GM10266 (cell line): ENCODE measurements around the gene CDKN1C.

Experiments used
- DNase-seq: peaks from one replicate; pipeline ENCODE4 v3.0.0; 2012; ENCODE audit errors: extremely low spot score
- TF ChIP-seq, protein P1 (sequence below): IDR thresholded peaks from 2 replicates; pipeline ENCODE4 v1.5.1; 2012; ENCODE audit warnings: mild to moderate bottlenecking, low read depth; ENCODE audit not compliant: control insufficient read depth, insufficient read depth; ENCODE audit errors: missing control alignments

CDKN1C gene

DNA sequence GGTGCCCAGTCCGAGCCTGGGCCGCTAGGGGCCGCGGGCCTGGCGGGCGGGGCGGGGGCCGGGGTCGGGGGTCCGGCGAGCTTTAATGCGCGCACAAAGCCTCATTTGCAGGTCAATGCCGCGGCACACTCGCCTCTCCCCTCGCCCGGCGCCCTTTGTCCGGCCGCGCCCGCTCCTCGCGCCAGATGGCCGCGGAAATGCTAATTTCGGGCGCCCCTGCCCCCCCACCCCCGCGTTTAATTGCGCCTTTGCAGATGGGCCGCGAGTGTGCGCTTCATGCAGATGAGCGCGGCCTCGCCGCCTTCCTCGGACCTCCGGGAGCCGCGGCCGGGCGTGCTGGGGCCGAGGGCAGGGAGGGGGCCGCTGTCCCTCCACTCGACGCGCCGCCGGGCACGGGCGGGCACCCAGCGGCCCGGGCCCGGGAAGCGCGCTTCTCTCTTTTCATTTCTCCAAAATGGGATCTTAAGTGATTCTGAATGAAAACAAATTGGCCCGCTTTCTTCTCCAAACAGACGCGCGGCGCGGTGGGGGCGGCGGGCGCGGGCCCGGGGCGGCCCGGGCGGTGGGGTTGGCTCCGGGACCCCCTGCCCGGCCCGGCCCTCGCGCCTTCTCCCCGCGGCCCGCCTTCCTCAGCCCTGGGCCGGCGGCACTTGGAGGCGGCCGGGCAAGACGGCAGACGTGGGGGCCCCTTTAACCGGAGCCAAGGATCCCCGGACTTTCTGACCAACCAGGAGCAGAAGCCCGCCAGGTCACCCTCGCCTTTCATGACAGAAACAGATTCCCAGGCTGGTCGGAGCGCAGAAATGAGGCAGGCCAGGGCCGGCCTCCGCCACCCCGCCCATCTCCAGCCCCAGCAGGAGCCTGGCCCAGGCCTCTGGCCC, 22.9 kb downstream of the CDKN1C start:
- TF ChIP-seq, protein P1, sequence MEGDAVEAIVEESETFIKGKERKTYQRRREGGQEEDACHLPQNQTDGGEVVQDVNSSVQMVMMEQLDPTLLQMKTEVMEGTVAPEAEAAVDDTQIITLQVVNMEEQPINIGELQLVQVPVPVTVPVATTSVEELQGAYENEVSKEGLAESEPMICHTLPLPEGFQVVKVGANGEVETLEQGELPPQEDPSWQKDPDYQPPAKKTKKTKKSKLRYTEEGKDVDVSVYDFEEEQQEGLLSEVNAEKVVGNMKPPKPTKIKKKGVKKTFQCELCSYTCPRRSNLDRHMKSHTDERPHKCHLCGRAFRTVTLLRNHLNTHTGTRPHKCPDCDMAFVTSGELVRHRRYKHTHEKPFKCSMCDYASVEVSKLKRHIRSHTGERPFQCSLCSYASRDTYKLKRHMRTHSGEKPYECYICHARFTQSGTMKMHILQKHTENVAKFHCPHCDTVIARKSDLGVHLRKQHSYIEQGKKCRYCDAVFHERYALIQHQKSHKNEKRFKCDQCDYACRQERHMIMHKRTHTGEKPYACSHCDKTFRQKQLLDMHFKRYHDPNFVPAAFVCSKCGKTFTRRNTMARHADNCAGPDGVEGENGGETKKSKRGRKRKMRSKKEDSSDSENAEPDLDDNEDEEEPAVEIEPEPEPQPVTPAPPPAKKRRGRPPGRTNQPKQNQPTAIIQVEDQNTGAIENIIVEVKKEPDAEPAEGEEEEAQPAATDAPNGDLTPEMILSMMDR: no peak
- no peak for DNase-seq

DNA sequence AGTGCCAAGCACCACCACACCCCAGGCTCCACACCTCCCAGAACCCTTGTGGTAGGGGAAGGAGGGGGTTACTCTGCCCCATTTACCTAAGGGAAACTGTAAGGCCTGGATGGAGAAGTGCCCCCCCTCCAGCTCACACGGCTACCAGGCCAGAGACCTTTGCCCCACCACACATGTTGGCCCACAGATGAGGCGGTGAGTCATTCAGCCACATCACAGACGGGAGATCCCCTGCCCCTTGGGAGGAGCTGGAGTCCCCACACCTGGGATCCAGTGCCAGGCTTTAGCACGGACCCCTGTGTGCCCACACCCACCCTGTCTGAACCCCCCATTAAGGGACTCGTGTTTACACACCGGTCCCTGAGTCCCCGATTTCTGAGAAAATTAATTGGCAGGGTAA, 24.9 kb downstream of the CDKN1C start:
- TF ChIP-seq, protein P1: no peak
- no peak for DNase-seq

DNA sequence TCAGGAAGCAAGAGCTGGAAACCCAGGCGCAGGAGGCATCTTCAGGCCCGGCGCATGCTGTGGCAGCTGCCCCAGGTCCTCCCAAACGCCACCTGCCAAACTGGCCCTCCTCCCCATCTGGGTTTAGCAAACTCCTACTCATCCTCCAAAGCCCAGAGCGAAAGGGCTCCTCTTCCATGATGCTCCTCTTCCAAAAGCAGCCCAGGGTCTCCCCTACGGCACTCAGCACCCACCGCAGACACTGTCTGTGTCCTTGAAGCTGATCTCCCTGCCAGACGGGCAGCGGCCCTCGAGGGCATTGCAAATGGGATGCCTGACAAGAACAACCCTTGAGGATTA, 25.9 kb downstream of the CDKN1C start:
- no peak for DNase-seq
- TF ChIP-seq, protein P1: no peak

DNA sequence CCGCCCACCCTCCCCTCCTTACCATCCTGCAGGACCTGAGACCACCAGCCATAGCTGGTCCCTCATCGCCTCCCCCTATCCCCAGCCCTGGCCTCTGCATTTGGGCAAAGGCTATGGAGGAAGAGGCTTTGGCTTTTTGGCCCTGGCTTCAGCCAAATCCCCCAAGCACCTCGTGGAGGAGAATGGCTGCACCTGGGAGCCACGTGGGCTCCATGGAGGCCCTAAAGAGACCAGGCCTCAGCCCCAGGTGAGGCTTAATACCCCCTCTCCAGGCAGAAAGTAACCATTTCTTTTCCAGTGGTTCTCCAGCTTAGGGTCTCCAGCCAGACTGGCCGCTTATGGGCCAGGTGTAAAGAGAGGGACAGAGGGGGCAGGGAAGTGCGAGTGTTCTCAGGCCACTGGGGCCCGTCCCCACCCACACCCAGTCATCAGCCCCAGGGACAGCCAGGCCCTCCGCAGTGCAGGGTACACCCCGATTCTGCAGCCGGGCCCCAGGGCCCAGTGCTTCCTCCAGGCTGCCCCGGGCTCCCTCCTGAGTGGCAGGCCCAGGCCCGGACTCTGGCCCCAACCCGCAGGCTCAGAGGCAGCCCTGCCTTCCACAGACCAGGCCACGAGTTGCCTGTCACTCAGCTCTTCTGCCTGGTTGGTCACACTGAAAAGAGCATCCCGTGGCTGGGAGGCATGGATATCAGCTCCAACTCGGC, 26.4 kb downstream of the CDKN1C start:
- no peak for DNase-seq
- TF ChIP-seq, protein P1: no peak

DNA sequence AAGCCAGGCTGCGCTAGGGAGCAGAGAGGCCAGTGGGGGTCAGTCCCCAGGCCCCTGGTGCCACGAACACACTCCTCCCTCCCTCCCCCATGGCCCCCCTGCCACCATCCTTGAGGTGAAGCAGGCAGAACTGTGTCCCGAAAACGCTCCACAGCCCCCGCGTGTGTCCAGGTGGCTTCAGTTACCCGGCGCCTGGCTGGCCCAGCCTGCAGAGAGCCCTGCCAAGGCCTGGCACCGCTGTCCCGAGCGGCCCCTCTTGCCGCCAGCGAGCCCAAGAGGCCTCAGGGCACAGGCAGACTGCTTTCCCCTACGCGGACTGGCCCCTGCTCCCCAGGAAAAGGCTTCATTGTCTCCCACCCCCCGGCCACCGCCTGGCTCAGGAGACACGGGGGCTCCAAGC, 27.7 kb downstream of the CDKN1C start:
- no peak for DNase-seq
- TF ChIP-seq, protein P1: no peak

DNA sequence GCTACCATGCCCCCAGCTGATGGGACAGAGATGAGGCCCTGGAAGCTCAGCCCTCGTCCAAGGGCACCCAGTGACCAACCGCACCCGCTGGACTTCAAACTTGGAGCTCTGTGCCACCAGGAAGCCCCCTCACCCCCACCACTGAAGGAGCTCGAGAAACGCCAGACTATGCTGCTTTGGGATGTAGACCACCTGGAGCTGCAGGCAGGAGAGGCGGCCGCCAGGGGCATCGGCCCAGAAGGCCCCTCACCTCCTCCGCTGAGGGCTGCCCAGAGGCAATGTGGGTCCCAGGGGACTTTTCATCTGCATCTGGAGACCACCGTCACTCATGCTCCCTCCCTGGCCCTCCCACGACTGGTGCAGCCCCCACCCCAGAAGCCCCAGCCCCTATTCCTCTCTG, 28.3 kb downstream of the CDKN1C start:
- DNase-seq: no peak
- TF ChIP-seq, protein P1: no peak

DNA sequence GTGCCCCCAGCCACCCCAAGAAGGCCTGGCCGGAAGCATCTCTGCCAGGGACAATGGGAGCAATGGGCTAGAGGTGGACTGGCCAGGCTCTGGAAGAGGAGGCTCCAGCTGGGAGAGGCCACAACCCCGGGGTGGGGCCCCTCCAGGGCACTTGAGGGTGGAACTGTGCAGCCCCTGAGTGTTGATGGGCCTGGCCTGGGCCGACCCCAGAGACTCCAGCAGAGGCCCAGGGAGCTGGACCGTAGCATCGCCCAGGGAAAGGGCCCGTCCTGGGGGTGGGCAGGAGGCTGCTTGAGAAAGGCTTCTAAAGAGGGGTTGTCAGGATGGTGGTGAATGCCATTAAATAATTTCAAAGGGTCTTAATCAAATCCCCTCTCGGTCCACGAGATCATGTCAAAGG, 30.4 kb downstream of the CDKN1C start:
- no peak for DNase-seq
- TF ChIP-seq, protein P1: no peak
